PC-3 (cell line): ENCODE data around the gene SUPT6H. TPM values are rescaled to one million over a fixed set of nuclear protein-coding genes. Genes with fewer than 3 reads are reported as not detected.

ENCODE experiments used
- ATAC-seq: fragments of 200-7000 bp; cut with Tn5 transposase; 2 replicates; pipeline ENCODE4 v1.9.1; 2020; ENCODE audit warnings: mild to moderate bottlenecking, moderate library complexity
- BruUV-seq: library from RNA; stranded (reverse); fragments of 400-500 nt; replicated peaks from 2 replicates; lab custom pipeline; 2021; lab: Mats Ljungman, UMichigan
- CTCF ChIA-PET: fragments of 300-600 bp; sonication (Branson Sonifier 250); formaldehyde crosslinking; loops from one replicate; lab custom pipeline; 2022; ENCODE audit warnings: antibody characterized with exemption; lab: Charles Lee
- POLR2A ChIA-PET: fragments of 300-600 bp; sonication (Branson Sonifier 250); formaldehyde crosslinking; loops from one replicate; lab custom pipeline; 2022; ENCODE audit warnings: antibody characterized with exemption; ENCODE audit not compliant: unreplicated experiment; lab: Charles Lee
- DNase-seq: peaks from one replicate; pipeline ENCODE4 v3.0.0-alpha.2; 2015
- H2AFZ ChIP-seq: fragments of 300-600 bp; sonication (generic); 2 replicates; pipeline ENCODE4 v1.6.0; 2016; ENCODE audit warnings: antibody characterized with exemption, low read length
- H3F3A ChIP-seq: fragments of 300-600 bp; sonication (generic); one replicate; pipeline ENCODE4 v1.6.0; 2017; ENCODE audit warnings: antibody characterized with exemption, low read length, control low read depth, mild to moderate bottlenecking; ENCODE audit not compliant: unreplicated experiment
- H3K27ac ChIP-seq: fragments of 300-600 bp; sonication (generic); 2 replicates; pipeline ENCODE4 v1.5.1; 2016; ENCODE audit warnings: mild to moderate bottlenecking, low read length
- H3K27me3 ChIP-seq: fragments of 300-600 bp; sonication (generic); 2 replicates; pipeline ENCODE4 v1.6.1; 2016; ENCODE audit warnings: low read length, mixed read lengths
- H3K36me3 ChIP-seq: fragments of 300-600 bp; sonication (generic); 2 replicates; pipeline ENCODE4 v1.6.1; 2016; ENCODE audit warnings: low read depth, mixed run types, low read length, mixed read lengths
- H3K4me1 ChIP-seq: fragments of 300-600 bp; sonication (generic); 2 replicates; pipeline ENCODE4 v1.5.1; 2016; ENCODE audit warnings: low read length; ENCODE audit not compliant: insufficient read depth
- H3K4me2 ChIP-seq: fragments of 300-600 bp; sonication (generic); 2 replicates; pipeline ENCODE4 v1.6.0; 2016; ENCODE audit warnings: low read length
- H3K4me3 ChIP-seq: fragments of 300-600 bp; sonication (generic); 2 replicates; pipeline ENCODE4 v1.5.1; 2016; ENCODE audit warnings: mild to moderate bottlenecking, low read length, mixed read lengths
- H3K79me2 ChIP-seq: fragments of 300-600 bp; sonication (generic); 2 replicates; pipeline ENCODE4 v1.6.1; 2017; ENCODE audit warnings: low read length, mixed read lengths
- H3K9ac ChIP-seq: fragments of 300-600 bp; sonication (generic); 2 replicates; pipeline ENCODE4 v1.6.0; 2016; ENCODE audit warnings: mild to moderate bottlenecking, low read length
- H3K9me2 ChIP-seq: fragments of 300-600 bp; sonication (generic); replicated peaks from 2 replicates; pipeline ENCODE4 v1.6.1; 2016; ENCODE audit warnings: mixed run types, low read length, mixed read lengths
- H3K9me3 ChIP-seq: fragments of 300-600 bp; sonication (generic); 2 replicates; pipeline ENCODE4 v1.6.1; 2016; ENCODE audit warnings: low read length, mixed read lengths
- H4K20me1 ChIP-seq: fragments of 300-600 bp; sonication (generic); 2 replicates; pipeline ENCODE4 v1.6.1; 2016; ENCODE audit warnings: low read length, mixed read lengths
- EZH2 ChIP-seq: fragments of 300-600 bp; sonication (generic); IDR thresholded peaks from one replicate; pipeline ENCODE4 v1.6.1; 2017; ENCODE audit warnings: antibody characterized with exemption, mild to moderate bottlenecking, low read length; ENCODE audit not compliant: unreplicated experiment
- EZH2phosphoT487 ChIP-seq: fragments of 300-600 bp; sonication (generic); IDR thresholded peaks from 2 replicates; pipeline ENCODE4 v1.6.1; 2018; ENCODE audit warnings: mild to moderate bottlenecking, antibody characterized with exemption, low read length, borderline replicate concordance
- intact Hi-C: fragments of 100-400 bp; cut with micrococcal nuclease; formaldehyde crosslinking; loops from 2 replicates; pipeline ENCODE4 v1.9.0; 2023
- total RNA-seq: library from RNA; depleted of rRNA; stranded (reverse); fragments of >200 nt; gene quantifications from 2 replicates; pipeline ENCODE4 v1.2.3, GENCODE V29; 2014
- TF ChIP-seq, protein P1 (sequence below): fragments of 300-600 bp; sonication (generic); conservative IDR thresholded peaks from 2 replicates; pipeline ENCODE4 v1.5.1; 2017; ENCODE audit warnings: antibody characterized with exemption, low read depth, mild to moderate bottlenecking, low read length

SUPT6H gene
- total RNA-seq, 1 experiment from 2014 or later: 32.2 TPM

- ChIA-PET CTCF (no interaction called here), POLR2A (no interaction called here)
- Histone ChIP-seq H3K79me2 (0 out of 2 replicates have a peak, but pooled peaks cover 3% of the 10 kb centered on the region), H3K4me2 (no peak overlapping the region), H4K20me1 (no peaks in the 10 kb centered on the region), H3K27ac (no peak overlapping the region), H3K4me3 (no peak overlapping the region), H3K4me1 (no peaks in the 10 kb centered on the region), H3K36me3 (peaks cover 54% of the 10 kb centered on the region), H3K9me3 (no peaks in the 10 kb centered on the region), H3K9ac (no peak overlapping the region), H3F3A (no peaks in the 10 kb centered on the region), H3K27me3 (no peaks in the 10 kb centered on the region), H3K9me2 (no peaks in the 10 kb centered on the region), H2AFZ (no peak overlapping the region)
- no peak for TF ChIP-seq EZH2
- TF ChIP-seq EZH2phosphoT487: no peak
- TF ChIP-seq, protein P1, sequence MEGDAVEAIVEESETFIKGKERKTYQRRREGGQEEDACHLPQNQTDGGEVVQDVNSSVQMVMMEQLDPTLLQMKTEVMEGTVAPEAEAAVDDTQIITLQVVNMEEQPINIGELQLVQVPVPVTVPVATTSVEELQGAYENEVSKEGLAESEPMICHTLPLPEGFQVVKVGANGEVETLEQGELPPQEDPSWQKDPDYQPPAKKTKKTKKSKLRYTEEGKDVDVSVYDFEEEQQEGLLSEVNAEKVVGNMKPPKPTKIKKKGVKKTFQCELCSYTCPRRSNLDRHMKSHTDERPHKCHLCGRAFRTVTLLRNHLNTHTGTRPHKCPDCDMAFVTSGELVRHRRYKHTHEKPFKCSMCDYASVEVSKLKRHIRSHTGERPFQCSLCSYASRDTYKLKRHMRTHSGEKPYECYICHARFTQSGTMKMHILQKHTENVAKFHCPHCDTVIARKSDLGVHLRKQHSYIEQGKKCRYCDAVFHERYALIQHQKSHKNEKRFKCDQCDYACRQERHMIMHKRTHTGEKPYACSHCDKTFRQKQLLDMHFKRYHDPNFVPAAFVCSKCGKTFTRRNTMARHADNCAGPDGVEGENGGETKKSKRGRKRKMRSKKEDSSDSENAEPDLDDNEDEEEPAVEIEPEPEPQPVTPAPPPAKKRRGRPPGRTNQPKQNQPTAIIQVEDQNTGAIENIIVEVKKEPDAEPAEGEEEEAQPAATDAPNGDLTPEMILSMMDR: no peak
- no peak for ATAC-seq
- no TSS peak for BruUV-seq
- no peak for DNase-seq
- intact Hi-C loops: no loop called here
Measured at GRCh38 chr17:28635506-28635905, 26.5 kb upstream of the SUPT6H start.

DNA sequence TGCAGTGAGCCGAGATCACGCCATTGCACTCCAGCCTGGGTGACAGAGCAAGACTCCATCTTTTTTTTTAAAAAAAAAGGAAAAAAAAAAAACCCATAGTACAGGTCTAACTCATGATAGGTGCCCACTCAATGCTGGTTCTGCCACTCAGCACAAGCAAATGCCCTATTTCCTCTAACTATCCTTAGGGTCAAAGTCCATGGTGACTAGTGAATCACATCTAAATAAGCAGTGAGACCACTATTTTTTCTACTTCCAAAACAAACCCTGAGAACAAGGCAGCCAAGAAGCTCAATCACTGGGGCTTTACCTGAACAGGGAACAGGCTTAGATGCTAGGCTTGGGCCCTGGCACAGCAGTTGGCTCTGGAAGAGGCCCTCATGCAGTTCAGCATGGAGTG lies 20.4 kb upstream of the SUPT6H start:
- CTCF ChIA-PET: no interaction called here
- peaks cover 56% of the 10 kb centered on the region for H3K36me3 ChIP-seq
- intact Hi-C loops: loop anchor here (10.0 kb wide), 1 partner anchor 73 kb away; the partner anchor contains the start of genes PROCA1, RAB34 and RPL23A

More for the DNA sequence above, 20.4 kb upstream of the SUPT6H start:
- Histone ChIP-seq H3F3A (no peaks in the 10 kb centered on the region), H3K4me3 (no peak overlapping the region), H2AFZ (no peak overlapping the region), H4K20me1 (peaks cover 8% of the 10 kb centered on the region; the same call in 1 of the 2 replicates), H3K9me2 (no peaks in the 10 kb centered on the region), H3K9ac (no peak overlapping the region), H3K27ac (no peak overlapping the region), H3K4me1 (peaks cover 13% of the 10 kb centered on the region), H3K27me3 (no peaks in the 10 kb centered on the region), H3K4me2 (no peak overlapping the region), H3K9me3 (no peaks in the 10 kb centered on the region), H3K79me2 (peaks cover 28% of the 10 kb centered on the region)
- POLR2A ChIA-PET: no interaction called here
- TF ChIP-seq EZH2phosphoT487: no peak
- TF ChIP-seq EZH2: no peak
- TF ChIP-seq, protein P1: no peak
- ATAC-seq (no peak), DNase-seq (no peak)
- BruUV-seq: no TSS peak
